K562 (cell line): ENCODE data around the gene ZNF785. TPM values are rescaled to one million over a fixed set of nuclear protein-coding genes. Genes with fewer than 3 reads are reported as not detected.

Experiments used
- KLF16 ChIP-seq: IDR thresholded peaks from 2 replicates; pipeline ENCODE4 v1.6.1; 2016; ENCODE audit warnings: antibody characterized with exemption
- MAZ ChIP-seq, 2 experiments: fragments of 450-650 bp in 1 of 2; sonication (generic) in 1 of 2; formaldehyde crosslinking; IDR thresholded peaks in 1 of 2; conservative IDR thresholded peaks in 1 of 2; 2 replicates each; pipeline versions ENCODE4 v1.4.0 to v1.5.0; 2020; ENCODE audit warnings: mild to moderate bottlenecking in 1 of 2, missing genetic modification reagents in 1 of 2
- NR1H2 ChIP-seq: sonication (generic); formaldehyde crosslinking; IDR thresholded peaks from 2 replicates; pipeline ENCODE4 v1.4.0; 2020; ENCODE audit warnings: mild to moderate bottlenecking, missing genetic modification reagents
- NUFIP1 ChIP-seq: fragments of 450-650 bp; IDR thresholded peaks from 2 replicates; pipeline ENCODE4 v1.6.1; 2018; ENCODE audit not compliant: partially characterized antibody
- POLR2B ChIP-seq: fragments of 450-650 bp; IDR thresholded peaks from 2 replicates; pipeline ENCODE4 v1.6.1; 2018; ENCODE audit warnings: low read depth; ENCODE audit not compliant: partially characterized antibody
- RBBP5 ChIP-seq: fragments of 200-600 bp; sonication (generic); IDR thresholded peaks from 2 replicates; pipeline ENCODE4 v1.6.1; 2012; ENCODE audit warnings: borderline replicate concordance, mild to moderate bottlenecking, low read length, control low read depth, inconsistent platforms; ENCODE audit not compliant: insufficient read depth, poor library complexity, severe bottlenecking
- YY1 ChIP-seq, 3 experiments: IDR thresholded peaks; 2 replicates each; pipeline ENCODE4 v1.6.1; 2011; ENCODE audit warnings: low read length in 2 of 3, mild to moderate bottlenecking in 2 of 3, moderate library complexity in 2 of 3, borderline replicate concordance in 1 of 3, control low read depth in 1 of 3, low read depth in 1 of 3; ENCODE audit not compliant: insufficient read depth in 3 of 3, insufficient replicate concordance in 2 of 3, control insufficient read depth in 1 of 3, insufficient read length in 1 of 3; ENCODE audit errors: extremely low read depth in 1 of 3
- ZNF224 ChIP-seq: sonication (generic); formaldehyde crosslinking; IDR thresholded peaks from 2 replicates; pipeline ENCODE4 v1.8.0; 2022; ENCODE audit warnings: mild to moderate bottlenecking, missing genetic modification reagents
- ZNF696 ChIP-seq: fragments of 250-450 bp; sonication (Bioruptor Pico); conservative IDR thresholded peaks from 2 replicates; pipeline ENCODE4 v1.4.0; 2020; ENCODE audit warnings: mild to moderate bottlenecking, moderate library complexity
- polyA plus RNA-seq, 8 experiments: library from polyadenylated mRNA; depleted of rRNA in 4 of 8; stranded (reverse) in 5 of 8; unstranded in 3 of 8; fragments of >200 nt; fragmentation: Nextera tagmentation in 2 of 8; fragmentation: Illumina TruSeq in 1 of 8; extraction: Ambion mirVana in 2 of 8; extraction: Trizol in 1 of 8; gene quantifications; 2 replicates each; pipeline versions ENCODE4 v1.2.1 to v1.2.3, GENCODE V29; 2011 to 2014; ENCODE audit warnings: inconsistent platforms in 1 of 8, missing spikeins in 1 of 8
- total RNA-seq, 7 experiments: library from RNA; depleted of rRNA in 6 of 7; stranded (reverse); fragments of >200 nt in 6 of 7; fragmentation: Illumina TruSeq in 2 of 7; extraction: Trizol in 2 of 7; gene quantifications; 2 replicates each; pipeline versions ENCODE4 v1.2.1 to v1.2.3, GENCODE V29; 2011 to 2021; ENCODE audit warnings: low replicate concordance in 1 of 7
- TF ChIP-seq, protein P1 (sequence below): fragments of 450-650 bp; IDR thresholded peaks from 2 replicates; pipeline ENCODE4 v1.6.1; 2016; ENCODE audit warnings: mild to moderate bottlenecking, moderate library complexity
- TF ChIP-seq, protein P2 (sequence below), 2 experiments: fragments of 450-650 bp; conservative IDR thresholded peaks; 2 replicates each; pipeline ENCODE4 v1.6.1; 2017; ENCODE audit warnings: mild to moderate bottlenecking in 2 of 2, moderate library complexity in 2 of 2

Gene ZNF785
- total and polyA plus RNA-seq, 9 of the 15 experiments (the other 6 are each of a cell fraction or from before 2014, with no cell fraction given) = 0.64 to 11.0 (median 6.4) TPM

DNA sequence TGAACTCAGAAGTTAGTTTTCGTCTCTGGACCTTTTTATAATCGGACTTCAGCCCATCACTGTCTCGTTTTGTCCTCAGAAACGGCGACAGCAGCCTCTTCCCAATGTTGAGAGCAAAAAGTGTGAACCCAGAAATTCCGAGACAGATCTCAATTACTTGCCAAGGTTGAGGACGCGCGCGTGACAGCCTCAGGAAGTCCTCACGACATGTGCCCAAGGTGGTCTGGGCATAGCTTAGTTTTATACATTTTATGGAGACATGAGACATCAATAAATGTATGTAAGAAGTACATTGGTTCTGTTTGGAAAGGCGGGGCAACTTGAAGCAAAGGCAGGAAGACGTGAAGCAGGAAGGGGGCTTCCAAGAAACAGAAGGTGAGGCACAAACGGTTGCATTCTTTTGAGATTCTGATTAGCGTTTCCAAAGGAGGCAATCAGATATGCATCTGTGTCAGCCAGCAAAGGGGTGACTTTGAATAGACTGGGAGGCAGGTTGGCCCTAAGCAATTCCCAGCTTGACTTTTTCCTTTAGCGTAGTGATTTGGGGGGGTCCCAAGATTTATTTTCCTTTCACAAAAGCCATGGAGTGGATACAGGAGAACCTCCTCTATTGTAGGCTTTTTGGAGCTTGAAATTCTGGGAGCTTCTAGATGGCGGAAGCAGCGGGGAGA, 50.3 kb downstream of the ZNF785 start (continued):
- TF ChIP-seq, protein P1, sequence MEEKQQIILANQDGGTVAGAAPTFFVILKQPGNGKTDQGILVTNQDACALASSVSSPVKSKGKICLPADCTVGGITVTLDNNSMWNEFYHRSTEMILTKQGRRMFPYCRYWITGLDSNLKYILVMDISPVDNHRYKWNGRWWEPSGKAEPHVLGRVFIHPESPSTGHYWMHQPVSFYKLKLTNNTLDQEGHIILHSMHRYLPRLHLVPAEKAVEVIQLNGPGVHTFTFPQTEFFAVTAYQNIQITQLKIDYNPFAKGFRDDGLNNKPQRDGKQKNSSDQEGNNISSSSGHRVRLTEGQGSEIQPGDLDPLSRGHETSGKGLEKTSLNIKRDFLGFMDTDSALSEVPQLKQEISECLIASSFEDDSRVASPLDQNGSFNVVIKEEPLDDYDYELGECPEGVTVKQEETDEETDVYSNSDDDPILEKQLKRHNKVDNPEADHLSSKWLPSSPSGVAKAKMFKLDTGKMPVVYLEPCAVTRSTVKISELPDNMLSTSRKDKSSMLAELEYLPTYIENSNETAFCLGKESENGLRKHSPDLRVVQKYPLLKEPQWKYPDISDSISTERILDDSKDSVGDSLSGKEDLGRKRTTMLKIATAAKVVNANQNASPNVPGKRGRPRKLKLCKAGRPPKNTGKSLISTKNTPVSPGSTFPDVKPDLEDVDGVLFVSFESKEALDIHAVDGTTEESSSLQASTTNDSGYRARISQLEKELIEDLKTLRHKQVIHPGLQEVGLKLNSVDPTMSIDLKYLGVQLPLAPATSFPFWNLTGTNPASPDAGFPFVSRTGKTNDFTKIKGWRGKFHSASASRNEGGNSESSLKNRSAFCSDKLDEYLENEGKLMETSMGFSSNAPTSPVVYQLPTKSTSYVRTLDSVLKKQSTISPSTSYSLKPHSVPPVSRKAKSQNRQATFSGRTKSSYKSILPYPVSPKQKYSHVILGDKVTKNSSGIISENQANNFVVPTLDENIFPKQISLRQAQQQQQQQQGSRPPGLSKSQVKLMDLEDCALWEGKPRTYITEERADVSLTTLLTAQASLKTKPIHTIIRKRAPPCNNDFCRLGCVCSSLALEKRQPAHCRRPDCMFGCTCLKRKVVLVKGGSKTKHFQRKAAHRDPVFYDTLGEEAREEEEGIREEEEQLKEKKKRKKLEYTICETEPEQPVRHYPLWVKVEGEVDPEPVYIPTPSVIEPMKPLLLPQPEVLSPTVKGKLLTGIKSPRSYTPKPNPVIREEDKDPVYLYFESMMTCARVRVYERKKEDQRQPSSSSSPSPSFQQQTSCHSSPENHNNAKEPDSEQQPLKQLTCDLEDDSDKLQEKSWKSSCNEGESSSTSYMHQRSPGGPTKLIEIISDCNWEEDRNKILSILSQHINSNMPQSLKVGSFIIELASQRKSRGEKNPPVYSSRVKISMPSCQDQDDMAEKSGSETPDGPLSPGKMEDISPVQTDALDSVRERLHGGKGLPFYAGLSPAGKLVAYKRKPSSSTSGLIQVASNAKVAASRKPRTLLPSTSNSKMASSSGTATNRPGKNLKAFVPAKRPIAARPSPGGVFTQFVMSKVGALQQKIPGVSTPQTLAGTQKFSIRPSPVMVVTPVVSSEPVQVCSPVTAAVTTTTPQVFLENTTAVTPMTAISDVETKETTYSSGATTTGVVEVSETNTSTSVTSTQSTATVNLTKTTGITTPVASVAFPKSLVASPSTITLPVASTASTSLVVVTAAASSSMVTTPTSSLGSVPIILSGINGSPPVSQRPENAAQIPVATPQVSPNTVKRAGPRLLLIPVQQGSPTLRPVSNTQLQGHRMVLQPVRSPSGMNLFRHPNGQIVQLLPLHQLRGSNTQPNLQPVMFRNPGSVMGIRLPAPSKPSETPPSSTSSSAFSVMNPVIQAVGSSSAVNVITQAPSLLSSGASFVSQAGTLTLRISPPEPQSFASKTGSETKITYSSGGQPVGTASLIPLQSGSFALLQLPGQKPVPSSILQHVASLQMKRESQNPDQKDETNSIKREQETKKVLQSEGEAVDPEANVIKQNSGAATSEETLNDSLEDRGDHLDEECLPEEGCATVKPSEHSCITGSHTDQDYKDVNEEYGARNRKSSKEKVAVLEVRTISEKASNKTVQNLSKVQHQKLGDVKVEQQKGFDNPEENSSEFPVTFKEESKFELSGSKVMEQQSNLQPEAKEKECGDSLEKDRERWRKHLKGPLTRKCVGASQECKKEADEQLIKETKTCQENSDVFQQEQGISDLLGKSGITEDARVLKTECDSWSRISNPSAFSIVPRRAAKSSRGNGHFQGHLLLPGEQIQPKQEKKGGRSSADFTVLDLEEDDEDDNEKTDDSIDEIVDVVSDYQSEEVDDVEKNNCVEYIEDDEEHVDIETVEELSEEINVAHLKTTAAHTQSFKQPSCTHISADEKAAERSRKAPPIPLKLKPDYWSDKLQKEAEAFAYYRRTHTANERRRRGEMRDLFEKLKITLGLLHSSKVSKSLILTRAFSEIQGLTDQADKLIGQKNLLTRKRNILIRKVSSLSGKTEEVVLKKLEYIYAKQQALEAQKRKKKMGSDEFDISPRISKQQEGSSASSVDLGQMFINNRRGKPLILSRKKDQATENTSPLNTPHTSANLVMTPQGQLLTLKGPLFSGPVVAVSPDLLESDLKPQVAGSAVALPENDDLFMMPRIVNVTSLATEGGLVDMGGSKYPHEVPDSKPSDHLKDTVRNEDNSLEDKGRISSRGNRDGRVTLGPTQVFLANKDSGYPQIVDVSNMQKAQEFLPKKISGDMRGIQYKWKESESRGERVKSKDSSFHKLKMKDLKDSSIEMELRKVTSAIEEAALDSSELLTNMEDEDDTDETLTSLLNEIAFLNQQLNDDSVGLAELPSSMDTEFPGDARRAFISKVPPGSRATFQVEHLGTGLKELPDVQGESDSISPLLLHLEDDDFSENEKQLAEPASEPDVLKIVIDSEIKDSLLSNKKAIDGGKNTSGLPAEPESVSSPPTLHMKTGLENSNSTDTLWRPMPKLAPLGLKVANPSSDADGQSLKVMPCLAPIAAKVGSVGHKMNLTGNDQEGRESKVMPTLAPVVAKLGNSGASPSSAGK = peak; percentile 80
- TF ChIP-seq NR1H2 (CRISPR knock-in tag) (peak; percentile 57), MAZ (CRISPR knock-in tag; conservative IDR thresholded peaks at IDR 0.05 in 1 of 2, IDR thresholded peaks at IDR 0.05 in 1 of 2) (no peak), ZNF696 (CRISPR knock-in tag) (no peak), KLF16 (peak; percentile 4; the same call in 1 of the 2 replicates), YY1 (IDR thresholded peaks at IDR 0.05; ENCODE audit: borderline replicate concordance in 1 of 3, control insufficient read depth in 1 of 3, extremely low read depth in 1 of 3, insufficient read depth in 3 of 3, insufficient read length in 1 of 3, insufficient replicate concordance in 2 of 3, low read depth in 1 of 3, low read length in 2 of 3) (no peak), NUFIP1 (no peak), ZNF224 (CRISPR knock-in tag) (no peak), POLR2B (peak; percentile 77), RBBP5 (no peak)
- TF ChIP-seq, protein P2, sequence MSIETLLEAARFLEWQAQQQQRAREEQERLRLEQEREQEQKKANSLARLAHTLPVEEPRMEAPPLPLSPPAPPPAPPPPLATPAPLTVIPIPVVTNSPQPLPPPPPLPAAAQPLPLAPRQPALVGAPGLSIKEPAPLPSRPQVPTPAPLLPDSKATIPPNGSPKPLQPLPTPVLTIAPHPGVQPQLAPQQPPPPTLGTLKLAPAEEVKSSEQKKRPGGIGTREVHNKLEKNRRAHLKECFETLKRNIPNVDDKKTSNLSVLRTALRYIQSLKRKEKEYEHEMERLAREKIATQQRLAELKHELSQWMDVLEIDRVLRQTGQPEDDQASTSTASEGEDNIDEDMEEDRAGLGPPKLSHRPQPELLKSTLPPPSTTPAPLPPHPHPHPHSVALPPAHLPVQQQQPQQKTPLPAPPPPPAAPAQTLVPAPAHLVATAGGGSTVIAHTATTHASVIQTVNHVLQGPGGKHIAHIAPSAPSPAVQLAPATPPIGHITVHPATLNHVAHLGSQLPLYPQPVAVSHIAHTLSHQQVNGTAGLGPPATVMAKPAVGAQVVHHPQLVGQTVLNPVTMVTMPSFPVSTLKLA (conservative IDR thresholded peaks at IDR 0.05) = peak; percentile 21 to 26; a peak in 2 of 4 replicates
